GM19397 (cell line): ENCODE measurements around the gene CLEC4C.

Source experiments
- ATAC-seq: cut with Tn5 transposase; IDR thresholded peaks from one replicate; pipeline ENCODE4 v1.9.1; 2021; ENCODE audit warnings: mild to moderate bottlenecking, moderate library complexity; ENCODE audit not compliant: unreplicated experiment

CLEC4C gene

DNA sequence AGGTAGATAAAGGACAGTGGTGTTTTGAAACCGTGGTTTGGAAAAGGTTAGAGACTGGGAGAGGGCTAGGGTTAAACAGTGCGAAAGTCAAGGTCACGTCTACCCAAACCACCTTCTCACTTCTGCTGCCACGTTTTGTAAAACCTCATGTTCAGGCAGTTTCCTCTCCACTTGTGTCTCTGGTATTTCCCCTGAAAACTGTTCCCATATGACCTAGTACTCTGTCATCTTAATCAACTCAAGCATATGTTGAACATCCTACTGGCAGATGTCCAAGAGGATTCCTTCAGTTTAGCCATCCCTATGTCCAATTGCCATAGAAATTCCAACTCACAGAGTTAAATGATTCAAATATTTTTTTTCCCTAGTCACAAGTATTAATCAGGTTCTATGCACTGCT lies 17.4 kb downstream of the CLEC4C start:
- ATAC-seq = no peak

DNA sequence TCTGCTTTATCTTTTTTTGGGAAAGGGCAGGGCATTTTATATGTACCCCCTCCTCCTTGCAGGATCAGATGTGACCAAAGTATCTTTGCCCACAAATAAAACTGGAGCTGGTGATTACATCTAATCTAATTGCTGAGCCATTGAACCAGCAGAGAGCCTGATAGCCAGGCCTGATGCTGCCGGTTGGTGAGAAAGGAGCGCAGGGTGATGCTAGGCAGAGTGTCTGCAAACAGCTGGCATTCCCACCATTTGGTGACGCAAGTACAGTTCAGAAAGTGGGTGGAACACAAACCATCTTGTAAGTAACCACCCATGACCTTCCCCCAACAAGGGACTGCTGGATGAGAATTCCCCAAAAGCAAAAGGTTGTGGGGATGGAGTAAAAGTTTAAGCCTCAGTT lies 23.2 kb downstream of the CLEC4C start:
- no peak for ATAC-seq

DNA sequence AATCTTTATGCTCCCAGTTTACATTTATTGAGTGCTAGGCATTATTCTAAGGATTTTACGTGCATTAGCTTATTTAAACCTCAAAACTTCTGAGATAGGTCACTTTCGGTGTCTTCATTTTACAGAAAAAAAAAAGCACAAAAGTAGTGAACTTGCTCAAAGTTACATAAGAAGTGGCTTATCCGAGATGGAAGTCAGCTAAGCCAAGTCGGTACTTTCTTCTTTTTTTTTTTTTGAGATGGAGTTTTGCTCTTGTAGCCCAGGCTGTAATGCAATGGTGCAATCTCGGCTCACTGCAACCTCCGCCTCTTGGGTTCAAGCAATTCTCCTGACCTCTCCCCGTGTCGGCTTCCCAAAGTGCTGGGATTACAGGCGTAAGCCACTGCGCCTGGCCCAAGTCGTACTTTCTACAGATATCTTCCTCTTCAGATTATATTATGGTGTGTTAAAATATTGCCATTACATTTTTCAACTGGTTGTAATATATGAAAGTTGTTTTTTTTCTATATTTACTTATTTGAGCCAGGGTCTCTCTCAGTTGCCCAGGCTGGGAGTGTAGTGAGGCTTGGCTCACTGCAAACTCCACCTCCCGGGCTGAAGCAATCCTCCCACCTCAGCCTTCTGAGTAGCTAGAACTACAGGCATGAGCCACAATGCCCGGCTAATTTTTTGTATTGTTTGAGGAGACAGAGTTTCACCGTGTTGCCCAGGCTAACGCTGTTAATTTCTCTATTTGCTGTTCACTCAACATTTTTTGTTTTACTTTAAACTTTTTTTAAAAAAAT lies 27.0 kb downstream of the CLEC4C start:
- no peak for ATAC-seq

DNA sequence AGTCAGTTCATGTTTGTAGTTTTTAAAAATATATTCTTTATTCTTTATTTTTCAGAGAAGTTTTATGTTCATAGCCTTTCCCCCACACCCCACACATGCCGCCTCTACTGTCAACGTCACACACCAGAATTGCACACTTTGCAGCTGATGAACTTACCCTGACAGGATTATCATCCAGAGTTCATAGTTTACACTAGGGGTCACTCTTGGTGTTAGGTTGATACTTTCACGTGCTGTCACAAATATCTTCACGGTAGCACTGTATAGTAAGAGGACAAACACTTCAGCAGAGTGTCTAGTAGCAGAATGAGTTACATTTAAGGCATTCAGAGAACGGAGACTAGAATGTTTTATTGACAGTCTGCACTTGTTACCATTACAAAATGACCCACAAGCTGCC lies 30.8 kb downstream of the CLEC4C start:
- no peak for ATAC-seq

DNA sequence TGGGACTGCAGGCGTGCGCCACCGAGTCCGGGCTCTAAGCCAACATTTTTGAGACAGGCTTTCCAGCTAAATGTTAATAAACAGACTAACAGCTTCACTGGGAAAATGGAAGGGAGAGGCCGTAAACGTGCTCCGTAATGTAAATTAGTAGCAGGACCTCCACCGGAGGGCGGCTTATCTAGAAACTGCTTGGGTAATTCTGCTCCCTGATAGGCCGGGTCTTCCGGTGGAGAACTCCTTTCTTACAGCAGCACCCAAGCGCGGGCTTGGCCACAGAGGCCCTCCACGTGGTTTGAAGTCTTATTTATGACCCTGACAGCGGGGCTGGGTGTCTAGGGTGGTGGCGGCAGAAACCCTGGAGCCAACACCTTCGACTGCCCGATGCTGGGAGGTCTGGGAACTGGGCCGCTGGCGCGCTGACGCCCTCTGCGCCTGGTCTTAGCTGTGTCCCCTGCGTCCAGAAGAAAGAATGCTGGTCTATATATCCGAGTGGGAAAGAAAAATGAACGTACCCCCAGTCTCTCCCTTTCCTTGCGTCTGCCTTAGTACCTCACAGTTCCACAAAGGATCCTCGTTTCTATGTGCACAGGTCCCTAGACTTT lies 34.2 kb downstream of the CLEC4C start:
- no peak for ATAC-seq

DNA sequence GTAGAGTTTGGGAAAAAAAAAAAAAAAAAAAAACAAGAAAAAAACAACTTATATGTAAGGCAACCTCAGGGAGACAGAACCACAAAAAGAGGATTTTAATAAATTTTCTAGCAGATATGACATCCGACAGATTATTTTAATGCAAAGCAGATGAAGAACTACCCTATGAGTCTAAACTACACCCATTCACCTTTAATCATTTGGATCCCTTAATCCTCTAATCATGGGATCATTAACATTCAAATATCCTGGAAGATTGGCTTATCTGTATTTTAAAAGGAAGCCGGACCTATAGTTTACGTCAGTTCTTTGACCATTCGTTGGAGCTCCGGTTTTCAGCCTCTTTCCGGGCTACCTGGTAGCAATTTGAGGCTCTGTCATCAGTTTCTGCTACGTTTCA lies 36.0 kb downstream of the CLEC4C start, which contains the start of gene DPPA3:
Gene DPPA3 (plus strand): TSS at position 301 of the 400 bp plus-strand sequence. CDS start 138 bp downstream, outside the sequence.
- ATAC-seq = no peak

DNA sequence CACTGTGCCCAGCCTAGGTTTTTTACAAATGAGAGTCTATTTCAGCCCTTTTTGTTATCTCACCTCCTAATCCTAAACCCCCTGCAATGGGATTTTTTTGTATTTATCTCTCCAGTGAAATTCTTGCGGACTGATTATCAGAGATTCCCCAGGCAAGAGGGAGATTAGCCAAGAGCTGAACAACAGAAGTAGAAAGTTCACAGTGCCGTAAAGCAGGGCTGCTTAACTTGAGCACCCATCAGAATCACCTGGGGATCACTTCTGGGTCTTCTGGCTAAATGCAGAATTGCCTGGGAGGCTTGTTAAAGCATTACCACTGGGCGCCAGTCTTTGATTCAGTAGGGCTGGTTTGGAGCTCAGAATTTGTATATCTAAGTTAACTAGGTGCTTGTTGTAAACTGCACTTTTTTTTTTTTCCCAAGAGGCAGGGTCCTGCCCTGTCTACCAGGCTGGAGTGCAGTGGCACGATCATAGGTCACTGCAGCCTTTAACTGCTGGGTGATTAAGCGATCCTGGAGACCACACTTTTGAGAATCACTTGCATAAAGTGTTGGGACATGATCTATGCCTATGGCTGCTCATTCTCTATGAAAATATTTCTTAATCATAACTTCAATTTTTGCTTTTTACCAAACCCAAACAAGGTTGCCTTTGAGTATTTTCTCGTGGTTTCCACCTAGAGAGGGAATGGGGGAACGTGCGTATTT lies 37.1 kb downstream of the CLEC4C start:
- ATAC-seq = no peak

DNA sequence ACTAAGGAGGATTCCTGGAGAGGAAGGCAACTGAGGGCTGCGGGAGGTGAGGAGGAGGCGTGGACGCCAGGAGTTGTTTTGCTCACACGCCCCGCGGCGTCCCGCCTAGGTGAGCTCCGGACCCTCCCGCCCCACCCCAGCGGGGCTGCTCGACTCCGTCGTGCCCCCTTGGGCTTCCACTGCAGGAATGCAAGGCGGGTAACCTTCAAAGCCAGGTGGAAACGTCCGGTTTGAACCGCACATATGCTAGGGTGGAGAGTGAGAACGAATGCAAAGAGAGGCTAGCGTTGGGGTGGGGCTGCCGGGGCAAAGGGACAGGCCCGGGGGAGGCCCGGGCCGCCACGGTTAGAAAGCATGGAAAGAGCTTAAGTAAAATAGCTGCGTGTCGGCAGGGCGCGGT lies 41.3 kb downstream of the CLEC4C start:
- ATAC-seq = no peak

DNA sequence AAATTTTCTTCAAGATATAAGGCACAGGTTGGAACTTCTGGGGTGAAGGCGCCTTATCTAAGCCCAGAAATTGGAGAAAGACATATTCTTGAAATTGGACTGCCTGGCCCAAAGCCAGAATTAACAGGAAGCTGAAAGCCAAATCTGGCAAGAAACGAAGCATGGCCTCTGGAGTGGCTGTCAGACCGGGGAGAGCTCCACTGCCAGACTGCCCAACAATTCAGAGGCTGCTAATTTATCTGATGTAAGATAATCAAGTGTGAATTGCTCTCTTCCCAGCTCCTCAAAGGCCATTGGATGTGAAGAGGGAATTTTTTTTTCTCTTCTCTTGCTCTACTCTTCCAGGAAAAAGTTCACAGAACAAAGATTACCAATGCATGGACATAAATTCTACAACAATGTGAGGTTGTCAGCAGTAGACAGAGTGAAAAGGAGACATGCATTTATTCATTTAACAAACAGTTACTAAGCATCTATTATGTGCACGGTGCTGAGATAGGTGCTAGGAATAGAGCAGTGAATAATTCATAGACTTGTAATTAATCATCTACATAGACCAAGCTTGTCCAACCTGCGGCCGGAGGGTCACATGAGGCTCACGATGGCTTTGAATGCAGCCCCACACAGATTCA lies 51.5 kb downstream of the CLEC4C start, which contains the start of gene GDF3:
Gene GDF3 (minus strand): TSS at position 210 of the 632 bp plus-strand sequence. CDS start 47 bp downstream, at position 163.
- no peak for ATAC-seq

DNA sequence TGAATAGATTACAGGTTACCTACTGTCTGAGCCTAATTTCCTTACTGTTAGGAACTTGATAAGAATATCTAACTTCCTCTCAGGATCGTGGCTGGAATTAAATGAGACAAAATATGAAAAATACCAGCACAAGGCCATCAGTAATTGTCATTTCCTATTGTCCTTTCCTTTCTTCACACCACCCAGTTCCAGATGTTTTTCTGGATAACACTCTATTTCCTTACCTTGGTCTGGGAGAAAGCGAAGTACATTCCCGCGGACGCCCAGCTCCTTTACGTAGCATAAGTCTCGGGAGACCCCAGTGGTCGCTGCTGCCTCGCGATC lies 52.0 kb downstream of the CLEC4C start:
- no peak for ATAC-seq

DNA sequence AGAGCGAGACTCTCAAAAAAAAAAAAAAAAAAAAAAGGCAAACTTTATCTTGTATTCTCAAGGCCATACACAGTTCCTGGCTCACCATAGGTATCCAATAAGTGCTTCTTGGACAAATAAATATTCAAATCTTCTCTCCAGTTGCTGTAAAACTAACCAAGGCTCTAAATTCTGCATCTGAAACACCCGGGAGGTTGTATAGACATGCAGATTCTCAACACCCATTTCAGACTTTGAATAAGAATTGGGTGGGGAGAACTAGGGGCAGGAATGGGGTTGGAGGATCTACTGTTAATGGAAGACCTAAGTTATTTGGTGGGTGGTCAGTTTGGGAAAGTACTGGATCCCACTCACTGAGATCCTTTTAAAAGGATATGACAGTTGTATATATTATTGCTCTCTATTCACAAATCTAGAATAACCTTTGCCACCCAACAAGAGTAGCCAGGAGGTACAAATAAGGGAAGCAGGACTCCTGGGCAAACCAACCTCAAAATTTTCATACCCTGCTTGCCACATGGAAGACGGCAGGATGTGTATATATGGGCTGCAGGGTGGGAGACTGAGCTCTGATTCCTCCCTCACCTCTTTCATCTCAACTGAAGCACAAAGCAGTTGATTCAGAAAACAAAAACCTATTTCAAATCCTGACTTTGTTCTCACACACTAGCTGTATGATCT lies 52.5 kb downstream of the CLEC4C start:
- no peak for ATAC-seq

DNA sequence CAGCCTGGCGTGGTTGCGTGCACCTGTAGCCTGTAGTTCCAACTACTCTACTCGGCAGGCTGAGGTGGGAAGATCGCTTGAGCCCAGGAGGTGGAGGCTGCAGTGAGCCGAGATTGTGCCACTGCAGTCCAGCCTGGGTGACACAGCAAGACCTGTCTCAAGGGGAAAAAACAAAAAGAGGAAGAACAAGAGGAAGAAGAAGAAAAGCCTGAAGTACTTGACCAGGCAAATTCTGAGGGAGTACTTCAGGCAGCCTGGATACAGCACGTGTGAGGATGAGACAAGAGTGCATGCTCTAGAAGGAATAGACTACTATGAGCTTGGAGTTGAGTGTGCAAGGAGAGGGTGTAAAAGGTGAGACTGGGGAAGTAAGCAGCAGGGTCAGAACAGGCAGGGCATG lies 53.4 kb downstream of the CLEC4C start:
- ATAC-seq = no peak

DNA sequence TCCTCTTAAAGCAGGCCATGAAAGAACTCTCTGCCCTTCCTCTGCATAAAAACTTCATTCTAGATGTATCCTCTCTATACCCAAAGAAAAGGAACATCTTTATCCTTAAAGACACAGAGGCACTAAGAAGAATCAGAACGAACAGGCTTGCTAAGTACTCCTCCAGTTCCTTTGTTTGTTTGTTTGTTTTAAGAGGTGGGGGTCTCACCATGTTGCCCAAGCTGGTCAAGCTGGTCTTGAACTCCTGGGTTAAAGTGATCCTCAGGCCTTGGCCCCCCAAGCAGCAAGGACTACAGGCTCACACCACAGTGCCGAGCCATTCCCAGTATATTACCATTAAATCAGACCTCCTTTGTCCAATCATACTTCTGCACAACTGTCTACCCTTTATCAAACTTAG lies 65.6 kb downstream of the CLEC4C start:
- no peak for ATAC-seq
